ENCODE measurements around the gene INMT. TPM values are rescaled to one million over a fixed set of nuclear protein-coding genes. Genes with fewer than 3 reads are reported as not detected.

Gene INMT
- total RNA-seq, 4 donors from 2014 or later = 113 to 192 (median 174) TPM

GRCh38 chr7:30708412-30708811, 43.5 kb upstream of the INMT start:
- TF ChIP-seq CTCF (IDR thresholded peaks at IDR 0.05) (no peak), EP300 (IDR thresholded peaks at IDR 0.05) (no peak), POLR2A (IDR thresholded peaks at IDR 0.05; ENCODE audit: low read depth) (no peak), POLR2AphosphoS5 (IDR thresholded peaks at IDR 0.05) (no peak)
- Histone ChIP-seq H3K4me1 (peaks cover 10 to 27% (median 20%) of the 10 kb centered on the region in 4 donors), H3K9me3 (no peaks in the 10 kb centered on the region), H3K36me3 (no peaks in the 10 kb centered on the region), H3K27me3 (no peaks in the 10 kb centered on the region), H3K4me3 (no peak overlapping the region), H3K27ac (replicated peaks in 1 of 4) (peak overlapping the region; percentile 39 to 55 (median 44))
- DNase-seq (ENCODE audit: extremely low spot score) = no peak
- 94% methylated on average over 2 of the region's 4 CpGs for WGBS
- intact Hi-C loops (cut with DNase I) = no loop called here

GRCh38 chr7:30708983-30709382, 43.0 kb upstream of the INMT start:
- Histone ChIP-seq H3K27ac (replicated peaks in 1 of 4) (peak overlapping the region in 3 of 4 donors; percentile 13 to 55 (median 44)), H3K27me3 (no peaks in the 10 kb centered on the region), H3K4me3 (no peak overlapping the region), H3K9me3 (no peaks in the 10 kb centered on the region), H3K36me3 (no peaks in the 10 kb centered on the region), H3K4me1 (peaks cover 10 to 27% (median 20%) of the 10 kb centered on the region in 4 donors)
- TF ChIP-seq EP300 (IDR thresholded peaks at IDR 0.05) (no peak), POLR2AphosphoS5 (IDR thresholded peaks at IDR 0.05) (peak; percentile 46 to 55)
- WGBS = 71% methylated on average over 3 of the region's 3 CpGs
- intact Hi-C loops (cut with DNase I) = no loop called here
- no peak for DNase-seq (ENCODE audit: extremely low spot score)

GRCh38 chr7:30709549-30709948, 42.4 kb upstream of the INMT start:
- intact Hi-C loops (cut with DNase I) = no loop called here
- no peak overlapping the region for H3K4me3 ChIP-seq
- H3K27ac ChIP-seq (replicated peaks in 1 of 4) = peak overlapping the region in 3 of 4 donors; percentile 9 to 34 (median 18)
- H3K4me1 ChIP-seq = peaks cover 10 to 27% (median 20%) of the 10 kb centered on the region in 4 donors
- TF ChIP-seq POLR2A (IDR thresholded peaks at IDR 0.05; ENCODE audit: low read depth) = no peak
- TF ChIP-seq POLR2AphosphoS5 (IDR thresholded peaks at IDR 0.05) = no peak
- no peak for TF ChIP-seq EP300 (IDR thresholded peaks at IDR 0.05)
- no peak for TF ChIP-seq CTCF (IDR thresholded peaks at IDR 0.05)
- no peaks in the 10 kb centered on the region for H3K9me3 ChIP-seq
- no peaks in the 10 kb centered on the region for H3K27me3 ChIP-seq
- no peak for DNase-seq (ENCODE audit: extremely low spot score)
- no peaks in the 10 kb centered on the region for H3K36me3 ChIP-seq
- 84% methylated on average over 6 of the region's 6 CpGs for WGBS

- Histone ChIP-seq H3K36me3 (no peaks in the 10 kb centered on the region), H3K9me3 (no peaks in the 10 kb centered on the region), H3K27me3 (no peaks in the 10 kb centered on the region), H3K27ac (replicated peaks in 1 of 4) (no peak overlapping the region), H3K4me3 (no peak overlapping the region), H3K4me1 (peaks cover 10 to 27% (median 20%) of the 10 kb centered on the region in 4 donors)
- intact Hi-C loops (cut with DNase I) = no loop called here
- 89% methylated on average over 4 of the region's 4 CpGs for WGBS
- no peak for DNase-seq (ENCODE audit: extremely low spot score)
- no peak for TF ChIP-seq POLR2A (IDR thresholded peaks at IDR 0.05; ENCODE audit: low read depth)
- TF ChIP-seq EP300 (IDR thresholded peaks at IDR 0.05) = no peak
- TF ChIP-seq POLR2AphosphoS5 (IDR thresholded peaks at IDR 0.05) = no peak
- TF ChIP-seq CTCF (IDR thresholded peaks at IDR 0.05) = no peak
These were observed 41.3 kb upstream of the INMT start for GRCh38 chr7:30710669-30711068.

GRCh38 chr7:30713392-30713791, 38.5 kb upstream of the INMT start:
- Histone ChIP-seq H3K27ac (replicated peaks in 1 of 4) (no peak overlapping the region), H3K36me3 (no peaks in the 10 kb centered on the region), H3K9me3 (peaks cover 0 to 12% (median 6%) of the 10 kb centered on the region in 4 donors), H3K4me3 (no peak overlapping the region), H3K4me1 (peaks cover 0 to 10% (median 4%) of the 10 kb centered on the region in 4 donors), H3K27me3 (no peaks in the 10 kb centered on the region)
- DNase-seq (ENCODE audit: extremely low spot score) = no peak
- WGBS = 84% methylated on average over 6 of the region's 6 CpGs
- intact Hi-C loops (cut with DNase I) = no loop called here
- TF ChIP-seq POLR2A (IDR thresholded peaks at IDR 0.05; ENCODE audit: low read depth) = no peak
- TF ChIP-seq CTCF (IDR thresholded peaks at IDR 0.05) = no peak
- TF ChIP-seq POLR2AphosphoS5 (IDR thresholded peaks at IDR 0.05) = no peak
- no peak for TF ChIP-seq EP300 (IDR thresholded peaks at IDR 0.05)
